HG02678 (cell line): ENCODE results near the gene PTPRM.

Source experiments
- ATAC-seq: cut with Tn5 transposase; IDR thresholded peaks from one replicate; pipeline ENCODE4 v1.9.1; 2021; ENCODE audit warnings: mild to moderate bottlenecking, moderate library complexity; ENCODE audit not compliant: unreplicated experiment

Gene PTPRM

DNA sequence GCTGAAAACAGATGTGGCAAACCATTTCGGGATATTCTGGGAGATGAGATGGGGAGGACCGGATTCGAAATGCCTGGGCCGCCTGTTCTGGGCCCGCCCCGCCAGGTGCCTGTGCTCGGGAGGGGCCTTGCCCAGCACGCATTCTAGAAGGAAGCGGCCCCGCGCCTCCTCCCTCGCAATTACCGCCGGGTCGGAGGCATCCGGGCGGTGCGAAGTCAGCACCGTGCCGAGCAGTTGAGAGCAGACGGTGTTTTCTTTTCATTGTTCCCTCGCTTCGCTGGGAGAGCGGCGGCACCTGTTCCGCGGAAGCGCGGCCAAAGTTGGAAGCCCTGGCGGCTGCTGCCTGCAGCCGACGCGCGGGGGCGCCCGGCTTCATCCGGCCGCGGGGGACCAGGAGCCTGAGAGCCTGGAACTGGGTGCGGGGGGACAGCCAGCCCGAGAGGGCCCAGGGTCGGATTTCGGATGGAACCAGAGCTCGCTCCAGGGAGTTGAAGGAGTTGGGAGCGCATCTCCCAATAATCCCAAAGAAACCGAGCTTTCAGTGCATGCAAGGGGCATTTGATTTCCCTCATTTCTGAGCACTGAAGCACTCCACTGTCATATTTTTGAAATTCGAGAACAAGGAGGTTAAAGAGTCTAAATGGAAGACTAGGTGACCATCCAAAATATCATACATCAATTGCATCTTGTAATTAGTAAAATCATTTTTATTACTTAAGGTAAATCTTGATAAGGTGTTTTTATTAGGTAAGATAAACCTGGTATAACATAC, 800.3 kb downstream of the PTPRM start:
- peak; percentile 54 for ATAC-seq

DNA sequence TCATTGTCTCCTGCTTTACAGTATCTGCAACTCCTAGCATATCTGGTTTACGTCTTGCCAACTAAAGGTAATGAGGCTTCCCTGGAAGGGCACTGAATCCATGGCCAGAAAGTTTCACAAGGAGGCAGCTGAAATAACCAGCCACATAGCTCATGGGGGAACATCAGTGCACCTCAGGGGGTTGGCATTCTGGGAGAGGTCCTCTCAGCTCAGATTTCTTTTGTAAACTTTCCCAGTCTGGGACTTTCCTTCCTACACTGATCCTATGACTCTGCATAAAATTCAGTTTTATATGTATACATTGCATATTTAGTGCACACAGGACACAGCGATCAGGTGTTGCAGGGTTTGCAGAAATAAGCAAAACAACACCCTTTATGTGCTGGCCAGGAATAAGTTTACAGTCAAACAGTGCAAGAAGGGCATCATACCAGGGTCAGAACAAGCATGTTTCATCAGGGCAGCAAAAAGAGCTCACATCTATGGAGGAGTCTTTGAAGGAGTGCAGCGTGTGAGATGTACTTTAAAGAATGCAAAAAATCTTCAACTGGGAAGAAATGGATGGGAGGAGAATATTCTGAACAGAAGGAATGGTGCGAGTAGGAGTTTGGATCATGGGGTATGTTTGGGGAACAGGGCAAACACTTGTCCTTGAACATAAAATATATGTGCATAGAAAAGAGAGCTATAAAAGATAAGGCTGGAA, 801.5 kb downstream of the PTPRM start:
- ATAC-seq: no peak

DNA sequence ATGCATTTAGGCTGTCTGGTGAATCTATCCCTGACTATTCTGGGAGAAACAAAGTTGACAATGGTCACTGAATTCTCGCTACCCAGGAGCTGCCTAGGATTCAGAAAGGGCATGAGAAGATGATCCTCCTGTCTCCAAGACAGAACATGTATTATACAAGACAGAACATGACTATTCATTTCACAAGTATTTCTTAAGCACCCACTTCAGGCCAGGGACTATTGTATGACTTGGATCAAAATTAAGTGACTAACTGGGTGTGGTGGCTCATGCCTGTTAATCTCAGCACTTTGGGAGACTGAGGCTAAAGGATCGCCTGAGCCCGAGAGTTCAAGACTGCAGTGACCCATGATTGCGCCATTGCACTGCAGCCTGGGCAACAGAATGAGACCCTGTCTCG, 806.4 kb downstream of the PTPRM start:
- no peak for ATAC-seq

DNA sequence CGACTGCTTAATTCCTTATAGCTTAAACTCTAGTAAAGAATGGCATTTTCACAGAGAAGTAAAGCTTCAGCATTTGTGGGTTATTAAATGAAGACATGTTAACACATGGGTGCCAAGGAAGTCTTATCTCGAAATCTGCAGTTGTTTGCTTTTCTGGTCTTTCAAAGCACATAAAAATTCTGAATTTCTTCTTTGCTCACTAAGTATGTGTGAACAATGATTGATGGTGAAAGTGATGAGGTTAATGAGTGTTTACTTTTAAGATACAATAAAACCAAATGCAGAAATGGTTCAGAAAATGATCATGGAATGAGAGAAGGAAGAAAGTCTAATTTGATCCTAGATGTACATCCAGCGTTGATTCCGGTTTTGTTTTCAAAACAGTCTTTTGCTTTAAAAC, 807.6 kb downstream of the PTPRM start:
- ATAC-seq: no peak

DNA sequence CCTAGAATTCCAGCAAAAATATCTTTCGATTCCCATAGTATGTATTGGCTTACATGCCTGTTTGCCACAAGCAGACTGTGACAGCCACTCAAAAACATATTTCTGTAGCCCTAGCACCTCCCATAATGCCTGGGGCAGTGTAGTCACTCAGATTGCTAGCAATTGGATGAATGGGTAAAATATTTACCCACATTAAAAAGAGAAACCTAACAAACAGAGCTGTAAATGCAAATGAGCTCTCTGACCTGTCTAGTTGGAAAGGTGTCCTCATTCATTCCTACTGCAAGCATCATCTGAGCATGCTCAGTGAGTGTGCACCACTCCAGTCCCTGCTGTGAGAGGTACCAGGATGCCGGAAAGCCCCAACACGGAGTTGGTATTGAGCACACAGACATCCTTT, 808.1 kb downstream of the PTPRM start:
- ATAC-seq: no peak

DNA sequence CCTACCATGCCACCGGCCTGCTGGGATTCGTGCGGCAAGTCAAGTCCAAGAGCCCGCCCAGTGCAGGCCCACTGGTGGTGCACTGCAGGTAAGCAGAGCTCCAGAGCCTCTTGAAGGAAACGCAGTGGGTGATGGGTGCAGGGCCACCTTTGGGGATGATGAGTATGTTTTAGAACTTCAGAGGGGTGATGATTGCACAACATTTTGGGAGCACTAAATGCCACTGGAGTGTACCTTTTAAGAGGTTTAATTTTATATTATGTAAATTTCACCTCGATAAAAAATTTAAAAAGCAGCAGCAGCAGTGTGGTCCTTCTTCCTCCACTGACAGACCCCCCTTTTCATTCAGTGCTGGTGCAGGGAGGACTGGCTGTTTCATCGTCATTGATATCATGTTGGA, 809.0 kb downstream of the PTPRM start:
- no peak for ATAC-seq

DNA sequence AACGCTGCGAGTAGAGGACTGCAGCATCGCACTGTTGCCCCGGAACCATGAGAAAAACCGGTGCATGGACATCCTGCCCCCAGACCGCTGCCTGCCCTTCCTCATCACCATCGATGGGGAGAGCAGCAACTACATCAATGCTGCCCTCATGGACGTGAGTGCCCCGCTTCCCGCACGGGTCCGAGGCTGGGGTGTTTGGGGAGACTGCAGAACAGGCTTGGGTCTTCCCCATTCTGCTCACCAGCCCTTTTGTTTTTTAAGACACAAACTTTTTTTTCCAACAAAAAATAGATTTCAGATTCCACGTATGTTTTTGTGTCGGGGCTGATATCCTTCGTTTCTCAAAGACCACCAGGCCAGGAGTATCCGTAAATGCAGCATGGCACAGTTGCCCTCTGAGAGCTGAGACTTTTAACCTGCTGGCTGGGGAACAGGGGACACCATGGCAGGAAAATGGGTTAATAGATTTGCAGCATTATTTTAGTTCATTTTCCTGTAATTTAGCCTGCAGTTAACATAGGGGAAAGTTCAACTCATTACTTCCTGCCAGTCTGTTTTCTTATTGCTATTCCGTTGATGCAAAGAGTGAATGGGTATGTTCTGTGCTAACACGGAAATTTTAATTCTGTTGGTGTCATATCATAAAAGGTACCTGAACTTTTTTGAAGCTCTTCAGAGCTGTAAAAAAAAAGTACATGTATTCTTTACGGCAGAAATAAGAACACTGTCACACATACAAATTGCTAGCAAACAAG, 812.2 kb downstream of the PTPRM start:
- ATAC-seq: no peak

DNA sequence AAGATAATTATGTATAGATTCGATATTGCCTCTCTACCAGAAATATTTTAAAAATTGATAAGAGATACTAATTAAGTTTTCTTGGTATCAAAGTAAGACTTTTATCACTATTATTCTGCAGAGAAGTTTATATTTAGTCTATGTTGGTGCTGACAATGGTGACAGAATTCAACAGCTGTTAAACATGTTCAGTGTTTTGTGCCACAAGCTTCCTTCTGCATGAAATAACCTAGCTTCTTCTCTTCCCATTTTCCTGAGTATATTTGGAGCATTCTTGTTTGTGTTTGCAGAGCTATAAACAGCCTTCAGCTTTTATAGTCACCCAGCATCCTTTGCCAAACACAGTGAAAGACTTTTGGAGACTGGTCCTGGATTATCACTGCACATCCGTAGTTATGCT, 812.9 kb downstream of the PTPRM start:
- no peak for ATAC-seq

DNA sequence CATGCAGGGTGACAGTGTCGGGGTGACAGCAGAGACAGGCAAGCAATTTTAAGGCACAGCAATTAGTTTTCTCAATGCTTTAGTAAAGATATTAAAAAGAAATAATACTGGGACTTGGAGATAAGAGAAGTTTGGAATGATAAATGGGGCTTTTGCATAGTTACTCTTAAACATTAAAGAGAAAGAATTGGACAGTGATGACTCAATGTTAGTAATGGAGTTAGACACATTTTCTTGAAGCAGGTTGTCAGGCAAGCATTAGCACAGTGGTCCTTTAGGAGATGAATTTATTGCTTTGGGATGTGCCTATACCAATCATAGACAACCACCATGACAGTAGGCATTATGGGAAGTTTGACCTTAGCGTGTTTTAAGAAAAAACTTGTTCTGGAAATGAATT, 813.8 kb downstream of the PTPRM start:
- no peak for ATAC-seq

DNA sequence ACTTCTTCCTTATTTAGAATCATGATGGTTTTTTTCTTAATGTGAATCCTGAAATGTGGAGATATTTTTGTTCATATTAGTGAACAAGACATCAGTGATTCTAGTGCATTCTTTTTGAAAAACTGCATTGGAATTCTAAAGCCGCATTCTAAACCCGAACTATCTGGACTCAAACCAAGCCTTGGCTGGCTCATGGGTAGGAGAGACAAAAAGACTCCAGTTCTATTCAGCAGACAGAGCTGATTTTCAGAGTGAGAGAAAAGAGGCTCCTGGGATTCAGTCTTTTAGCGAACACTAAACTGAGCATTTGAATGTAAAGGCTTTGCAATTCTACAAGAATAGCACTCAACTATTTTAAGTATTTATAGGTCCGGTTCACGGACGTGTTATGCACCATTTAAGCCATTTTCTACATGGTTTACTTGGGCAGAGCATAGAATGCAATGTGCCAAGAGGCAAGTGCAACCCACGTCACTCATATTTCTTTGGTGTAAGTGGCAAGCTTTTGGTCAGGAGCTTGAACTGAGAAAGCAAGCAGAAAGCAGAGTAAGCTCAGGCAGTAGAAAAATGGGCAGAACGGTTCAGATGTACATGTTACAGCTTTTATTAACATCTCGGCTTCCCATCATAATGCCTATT, 814.8 kb downstream of the PTPRM start:
- ATAC-seq: no peak

DNA sequence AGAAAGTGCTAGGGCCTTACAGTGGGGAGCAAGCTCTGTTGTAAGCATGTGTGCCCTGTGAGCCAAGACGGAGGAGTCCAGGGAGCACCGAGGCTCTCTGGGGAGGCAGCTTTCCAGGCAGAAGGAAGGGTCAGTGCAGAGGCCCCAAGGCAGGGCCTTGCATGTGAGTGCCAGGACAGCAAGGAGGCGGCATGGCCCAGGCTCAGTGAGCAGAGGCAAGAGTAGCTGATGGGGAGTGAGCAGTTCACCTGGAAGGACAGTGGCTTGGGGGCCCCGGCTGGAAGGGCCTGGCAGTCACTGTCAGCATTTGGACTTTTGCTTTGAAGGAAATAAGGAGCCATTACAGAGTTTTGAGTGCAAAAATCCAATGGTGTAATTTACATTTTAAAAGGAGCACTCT, 818.3 kb downstream of the PTPRM start:
- ATAC-seq: no peak

DNA sequence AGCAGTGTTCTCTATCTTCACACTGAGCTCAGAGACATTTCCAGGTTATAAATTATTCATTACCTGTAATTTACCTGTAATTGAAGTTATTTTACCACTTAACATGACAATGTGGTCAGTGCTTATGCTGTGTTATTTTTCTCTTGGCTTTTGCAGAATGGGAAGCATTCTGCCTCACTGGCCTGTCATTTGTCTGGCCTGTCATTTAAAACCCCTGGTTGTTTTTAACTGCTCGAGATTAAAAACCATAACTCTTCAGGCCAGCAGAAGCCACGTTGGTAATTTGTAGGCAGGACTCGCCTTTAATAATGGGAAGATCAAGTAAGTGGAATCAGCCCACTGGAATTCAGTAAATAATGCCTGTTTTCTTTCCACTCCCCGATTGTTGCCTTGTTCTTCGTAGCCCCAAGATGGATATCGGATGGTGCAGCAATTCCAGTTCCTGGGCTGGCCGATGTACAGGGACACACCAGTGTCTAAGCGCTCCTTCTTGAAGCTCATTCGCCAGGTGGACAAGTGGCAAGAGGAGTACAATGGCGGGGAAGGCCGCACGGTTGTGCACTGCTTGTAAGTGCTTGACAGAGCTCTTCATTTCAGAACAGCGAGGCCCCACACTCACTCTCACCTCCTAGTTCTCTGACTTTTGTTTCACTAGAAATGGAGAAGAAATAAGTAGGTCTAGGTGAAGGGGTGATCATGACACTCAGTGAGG, 819.7 kb downstream of the PTPRM start:
- ATAC-seq: no peak

DNA sequence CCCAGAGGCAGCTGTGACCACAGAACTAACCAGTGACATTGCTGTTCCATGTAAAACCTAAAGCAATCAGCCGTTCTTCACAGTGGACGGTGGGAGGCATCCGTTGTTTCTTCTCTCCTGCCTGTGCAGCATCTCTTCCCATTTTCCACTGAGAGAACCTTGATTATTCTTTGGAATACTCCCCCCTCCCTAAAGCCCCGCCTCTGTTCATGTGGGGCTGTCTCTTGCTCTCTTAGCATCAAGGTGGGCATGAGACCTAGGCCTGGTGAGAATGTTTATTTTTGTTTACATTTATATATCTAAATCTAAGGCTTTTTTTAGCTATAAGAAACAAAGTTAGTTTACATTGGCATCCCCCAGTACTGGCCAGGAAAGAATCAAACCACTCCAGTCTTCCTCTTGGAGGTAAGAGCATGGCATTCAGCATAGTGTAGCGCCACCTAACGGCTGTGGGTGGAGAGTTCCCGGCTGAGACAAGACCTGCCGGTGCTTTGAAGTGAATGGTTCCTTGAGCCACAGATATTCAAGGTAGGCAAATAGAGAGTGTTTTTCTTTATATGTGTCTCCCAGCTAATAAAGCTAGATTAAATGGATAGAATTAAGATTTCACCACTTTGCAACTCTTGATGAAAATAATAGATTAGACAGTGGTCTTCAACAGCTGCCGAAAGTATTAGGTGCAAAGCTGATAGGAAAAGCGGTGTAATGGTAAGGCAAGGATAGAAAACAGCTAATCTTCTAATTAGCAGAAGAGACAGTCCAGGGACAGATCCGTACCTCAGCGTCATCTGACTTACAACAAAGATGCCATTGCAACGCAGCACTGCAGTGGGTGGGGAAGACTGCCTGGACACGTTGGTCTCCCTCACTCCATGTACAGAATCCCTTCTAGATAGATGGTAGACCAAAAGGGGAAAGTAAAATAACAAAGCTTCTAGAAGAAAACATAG, 822.5 kb downstream of the PTPRM start:
- no peak for ATAC-seq

DNA sequence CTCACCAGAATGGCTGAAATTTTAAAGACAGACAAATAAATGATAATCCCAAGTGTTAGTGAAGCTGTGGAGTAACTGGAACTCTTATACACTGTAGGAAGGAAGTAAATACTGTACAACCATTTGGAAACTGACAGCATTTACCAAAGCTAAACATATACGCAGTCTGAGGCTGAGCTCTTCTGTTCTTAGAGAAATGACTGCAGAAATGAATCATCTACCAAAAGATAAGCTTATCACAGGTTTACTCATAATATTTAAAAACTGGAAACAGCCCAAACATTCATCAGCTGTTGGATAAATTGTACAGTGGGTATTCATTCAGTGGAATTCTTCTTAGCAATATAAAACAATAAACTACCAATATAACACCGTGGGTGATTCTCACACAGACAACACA, 824.0 kb downstream of the PTPRM start:
- ATAC-seq: no peak

DNA sequence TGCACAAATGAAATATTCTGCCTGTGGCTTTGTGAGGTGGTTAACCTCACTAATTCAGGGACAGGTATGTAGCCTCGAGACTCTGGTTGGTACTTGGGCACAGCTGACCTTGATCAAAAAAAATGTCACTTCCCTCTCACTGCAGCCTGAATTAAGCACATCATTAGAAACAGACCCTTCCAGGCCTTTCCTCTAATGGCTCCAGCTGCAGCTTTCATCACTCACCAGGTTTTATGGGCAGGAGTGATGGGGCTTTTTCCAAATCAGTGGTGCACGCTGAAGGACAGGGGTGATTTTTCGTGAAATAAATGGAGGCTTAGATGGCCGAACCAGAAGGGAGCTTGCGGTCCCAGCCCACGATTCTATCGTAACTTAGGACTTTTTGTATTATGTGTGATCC, 829.1 kb downstream of the PTPRM start:
- ATAC-seq: no peak

DNA sequence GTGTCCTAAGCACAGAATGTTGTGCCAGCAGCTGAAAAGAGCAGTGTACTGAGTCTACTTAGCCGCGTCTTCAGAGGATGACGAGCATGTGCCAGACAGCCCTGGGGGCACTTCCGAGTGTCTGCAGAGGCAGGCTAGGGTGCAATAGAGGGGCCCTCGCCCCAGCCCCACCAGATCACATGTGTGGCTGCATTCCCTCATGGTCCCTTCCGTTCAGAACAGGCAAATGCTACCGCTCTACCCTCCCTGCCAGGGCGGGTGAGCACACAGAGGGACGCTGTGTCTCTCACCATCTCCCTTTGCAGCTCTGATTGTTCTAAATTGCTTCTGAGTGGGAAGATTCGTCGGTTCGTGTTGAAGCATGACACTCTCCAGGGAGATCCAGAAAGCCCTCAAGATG, 829.9 kb downstream of the PTPRM start:
- no peak for ATAC-seq

DNA sequence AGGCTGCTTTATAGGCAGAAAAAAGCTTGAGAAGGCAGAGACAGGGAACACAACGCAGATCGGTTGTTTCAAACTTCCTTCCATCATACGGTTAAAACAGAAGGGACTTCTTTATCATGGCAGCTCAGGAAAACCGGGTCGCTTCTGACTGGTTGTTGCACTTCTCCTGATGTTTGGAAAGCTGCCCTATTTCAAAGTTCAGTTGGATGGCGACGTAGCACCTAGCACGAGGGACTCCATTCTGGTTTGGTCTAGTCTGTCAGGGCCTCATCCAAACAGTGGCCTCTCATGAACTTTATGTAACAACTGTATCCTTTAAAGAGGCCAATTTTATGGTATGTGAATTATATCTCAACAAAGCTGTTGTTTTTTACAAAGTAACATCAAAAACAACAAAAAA, 832.0 kb downstream of the PTPRM start:
- ATAC-seq: no peak

DNA sequence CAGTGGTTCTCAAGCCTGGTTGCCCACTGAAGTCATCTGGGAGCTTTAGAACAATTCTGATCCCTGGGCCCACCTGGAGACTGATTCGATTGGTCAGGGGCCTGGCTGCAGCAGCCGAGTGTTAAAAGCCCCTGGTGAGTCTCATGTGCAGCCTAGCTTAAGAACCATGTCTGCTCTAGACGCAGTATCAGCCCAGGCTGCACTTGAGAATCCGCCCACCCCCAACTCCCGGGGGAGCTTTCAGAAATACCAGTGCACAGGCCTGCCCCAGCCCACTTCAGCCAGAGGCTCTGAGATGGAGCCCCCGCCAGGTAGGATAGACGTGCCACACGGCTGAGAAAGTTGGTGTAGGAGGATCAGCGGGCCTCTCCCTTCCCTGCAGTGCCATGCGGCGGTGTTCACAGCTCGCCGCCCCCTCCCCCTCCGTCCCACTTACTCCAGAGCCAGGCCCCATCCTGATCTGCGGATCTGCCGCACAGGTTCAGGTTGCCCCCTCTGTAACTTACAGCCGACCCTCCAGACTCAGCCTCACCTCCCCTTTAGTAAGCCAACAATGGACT, 833.2 kb downstream of the PTPRM start:
- no peak for ATAC-seq

DNA sequence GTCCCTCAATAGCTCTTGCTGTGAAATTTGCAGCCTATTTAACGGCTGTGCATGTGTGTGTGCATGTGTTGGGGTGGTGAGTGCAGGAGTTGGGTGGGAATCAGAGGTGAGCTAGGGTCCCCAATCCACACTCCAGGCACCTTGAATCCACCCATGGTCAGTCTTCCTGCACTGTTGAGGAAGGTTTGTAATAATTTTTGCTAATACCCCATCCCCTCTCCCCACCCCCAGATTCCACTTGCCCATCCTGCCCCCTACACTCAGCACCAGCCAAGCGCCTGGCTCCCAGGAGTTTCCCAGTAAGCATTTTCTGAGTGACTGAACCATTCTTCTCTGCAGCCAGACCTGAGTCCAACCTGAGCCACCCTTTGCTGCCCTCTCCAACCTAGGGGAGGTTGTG, 833.7 kb downstream of the PTPRM start:
- ATAC-seq: no peak
